K562 (cell line): ENCODE measurements around the gene VPREB1. TPM values are rescaled to one million over a fixed set of nuclear protein-coding genes. Genes with fewer than 3 reads are reported as not detected.
A peak's percentile ranks its signal among the peaks of the same experiment; 100 is the strongest.

ENCODE experiments used
- ATF3 ChIP-seq, 2 experiments: fragments of 450-650 bp in 1 of 2; sonication (generic) in 1 of 2; formaldehyde crosslinking in 1 of 2; IDR thresholded peaks in 1 of 2; conservative IDR thresholded peaks in 1 of 2; 2 replicates each; pipeline versions ENCODE4 v1.6.1 to v1.8.1; 2016 to 2023; ENCODE audit warnings: mild to moderate bottlenecking in 2 of 2, moderate library complexity in 2 of 2, inconsistent platforms in 1 of 2, missing genetic modification reagents in 1 of 2
- FUS ChIP-seq: fragments of 200-400 bp; formaldehyde crosslinking; optimal IDR thresholded peaks from 2 replicates; pipeline ENCODE3; 2017; ENCODE audit warnings: low read depth, low read length
- MYC ChIP-seq, 2 experiments: fragments of 250-450 bp in 1 of 2; sonication (Bioruptor Pico) in 1 of 2; IDR thresholded peaks; 2 replicates each; pipeline versions ENCODE4 v1.5.1 to v1.6.1; 2012 to 2021; ENCODE audit warnings: low read depth in 2 of 2, borderline replicate concordance in 1 of 2, improper control_type of control experiment in 1 of 2, low read length in 1 of 2, mild to moderate bottlenecking in 1 of 2, moderate library complexity in 1 of 2
- NFRKB ChIP-seq: fragments of 450-650 bp; IDR thresholded peaks from 2 replicates; pipeline ENCODE4 v1.6.1; 2016; ENCODE audit warnings: low read depth
- SREBF2 ChIP-seq: sonication (generic); formaldehyde crosslinking; IDR thresholded peaks from 2 replicates; pipeline ENCODE4 v1.4.0; 2020; ENCODE audit warnings: mild to moderate bottlenecking, missing genetic modification reagents
- ZNF124 ChIP-seq: sonication (generic); formaldehyde crosslinking; IDR thresholded peaks from 2 replicates; pipeline ENCODE4 v1.8.1; 2022; ENCODE audit warnings: missing genetic modification reagents
- ZNF263 ChIP-seq: sonication (generic); formaldehyde crosslinking; IDR thresholded peaks from 2 replicates; pipeline ENCODE4 v1.8.0; 2022; ENCODE audit warnings: mild to moderate bottlenecking, missing genetic modification reagents, borderline replicate concordance
- ZNF384 ChIP-seq: IDR thresholded peaks from 2 replicates; pipeline ENCODE4 v1.6.1; 2012; ENCODE audit warnings: low read depth, low read length, improper control_type of control experiment
- polyA plus RNA-seq, 8 experiments: library from polyadenylated mRNA; depleted of rRNA in 4 of 8; stranded (reverse) in 5 of 8; unstranded in 3 of 8; fragments of >200 nt; fragmentation: Nextera tagmentation in 2 of 8; fragmentation: Illumina TruSeq in 1 of 8; extraction: Ambion mirVana in 2 of 8; extraction: Trizol in 1 of 8; gene quantifications; 2 replicates each; pipeline versions ENCODE4 v1.2.1 to v1.2.3, GENCODE V29; 2011 to 2014; ENCODE audit warnings: inconsistent platforms in 1 of 8, missing spikeins in 1 of 8
- total RNA-seq, 7 experiments: library from RNA; depleted of rRNA in 6 of 7; stranded (reverse); fragments of >200 nt in 6 of 7; fragmentation: Illumina TruSeq in 2 of 7; extraction: Trizol in 2 of 7; gene quantifications; 2 replicates each; pipeline versions ENCODE4 v1.2.1 to v1.2.3, GENCODE V29; 2011 to 2021; ENCODE audit warnings: low replicate concordance in 1 of 7

Gene VPREB1
- total and polyA plus RNA-seq, 9 of the 15 experiments (the other 6 are each of a cell fraction or from before 2014, with no cell fraction given), result not detected

GRCh38 chr22:22210375-22210774, 34.2 kb upstream of the VPREB1 start (continued):
- TF ChIP-seq ATF3 (IDR thresholded peaks at IDR 0.05) (peak; percentile 93), ATF3 (CRISPR knock-in tag; conservative IDR thresholded peaks at IDR 0.05) (0 out of 2 replicates have a peak, but pooled peaks have one; percentile 58), ZNF384 (peak; percentile 54; the same call in 1 of the 2 replicates), NFRKB (no peak), ZNF263 (no peak), SREBF2 (no peak), FUS (no peak), ZNF124 (no peak), MYC (IDR thresholded peaks at IDR 0.05; ENCODE audit: low read depth, low read length) (0 out of 2 replicates have a peak, but pooled peaks have one; percentile 1), MYC (CRISPR knock-in tag; IDR thresholded peaks at IDR 0.05; ENCODE audit: borderline replicate concordance, low read depth) (no peak)
